Measurements from ENCODE around the gene HSD17B3. TPM values are rescaled to one million over a fixed set of nuclear protein-coding genes. Genes with fewer than 3 reads are reported as not detected.

Gene HSD17B3
- total RNA-seq, 2 donors from 2014 or later, result 0.55 to 126 TPM

DNA sequence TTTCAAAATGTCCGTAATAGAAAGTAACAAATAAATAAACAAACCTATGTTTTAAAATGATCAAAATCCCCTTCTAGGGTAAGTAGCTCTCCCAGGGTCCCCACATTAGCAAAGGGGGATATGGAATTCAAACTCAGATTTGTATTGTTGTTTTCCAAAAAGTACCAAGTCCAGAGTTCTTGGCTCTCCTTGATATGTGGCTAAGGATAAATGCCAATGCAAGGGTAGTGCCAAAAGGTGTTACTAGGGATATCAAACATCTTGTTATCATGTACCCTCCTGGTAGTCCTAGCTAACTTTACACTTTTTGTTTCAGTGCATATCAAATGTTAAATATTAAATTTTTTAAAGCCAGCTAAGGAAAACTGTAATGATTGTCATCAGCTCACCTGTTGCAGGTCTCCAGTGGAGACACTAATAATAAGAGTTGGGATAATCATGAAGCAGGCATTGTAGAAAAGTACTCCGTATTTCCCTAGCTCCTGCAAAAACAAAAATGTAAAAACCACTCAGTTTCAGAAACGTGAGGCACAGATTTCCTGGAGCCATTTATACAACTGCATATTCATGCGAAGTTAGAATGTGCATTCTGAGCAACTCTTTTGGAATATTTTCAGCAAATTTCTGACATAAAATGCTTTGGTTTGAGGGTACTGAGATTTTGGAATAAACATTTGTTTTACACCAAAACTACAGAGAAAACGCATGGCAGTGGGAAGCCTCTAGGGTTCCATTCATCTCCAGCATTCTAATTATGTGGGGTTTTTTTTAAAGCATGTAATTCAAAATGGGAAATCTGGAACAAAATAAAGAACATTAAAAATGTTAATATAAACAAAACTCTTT is 41.8 kb upstream of the HSD17B3 start:
- no peak overlapping the region for H3K4me3 ChIP-seq
- no peak overlapping the region for H3K27ac ChIP-seq
- no peaks in the 10 kb centered on the region for H3K27me3 ChIP-seq (replicated peaks; ENCODE audit: insufficient read depth)
- no peak for TF ChIP-seq POLR2A (IDR thresholded peaks at IDR 0.05)
- no peak for TF ChIP-seq POLR2AphosphoS5 (IDR thresholded peaks at IDR 0.05)
- TF ChIP-seq, protein P1, sequence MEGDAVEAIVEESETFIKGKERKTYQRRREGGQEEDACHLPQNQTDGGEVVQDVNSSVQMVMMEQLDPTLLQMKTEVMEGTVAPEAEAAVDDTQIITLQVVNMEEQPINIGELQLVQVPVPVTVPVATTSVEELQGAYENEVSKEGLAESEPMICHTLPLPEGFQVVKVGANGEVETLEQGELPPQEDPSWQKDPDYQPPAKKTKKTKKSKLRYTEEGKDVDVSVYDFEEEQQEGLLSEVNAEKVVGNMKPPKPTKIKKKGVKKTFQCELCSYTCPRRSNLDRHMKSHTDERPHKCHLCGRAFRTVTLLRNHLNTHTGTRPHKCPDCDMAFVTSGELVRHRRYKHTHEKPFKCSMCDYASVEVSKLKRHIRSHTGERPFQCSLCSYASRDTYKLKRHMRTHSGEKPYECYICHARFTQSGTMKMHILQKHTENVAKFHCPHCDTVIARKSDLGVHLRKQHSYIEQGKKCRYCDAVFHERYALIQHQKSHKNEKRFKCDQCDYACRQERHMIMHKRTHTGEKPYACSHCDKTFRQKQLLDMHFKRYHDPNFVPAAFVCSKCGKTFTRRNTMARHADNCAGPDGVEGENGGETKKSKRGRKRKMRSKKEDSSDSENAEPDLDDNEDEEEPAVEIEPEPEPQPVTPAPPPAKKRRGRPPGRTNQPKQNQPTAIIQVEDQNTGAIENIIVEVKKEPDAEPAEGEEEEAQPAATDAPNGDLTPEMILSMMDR (IDR thresholded peaks at IDR 0.05), result no peak
- intact Hi-C loops (cut with DNase I), result no loop called here
- H3K4me1 ChIP-seq (replicated peaks), result no peaks in the 10 kb centered on the region
- peaks cover 0 to 5% of the 10 kb centered on the region in 2 donors for H3K36me3 ChIP-seq
- WGBS, result 68% methylated on average over 5 of the region's 5 CpGs
- no peak for DNase-seq (ENCODE audit: low spot score)
- no peaks in the 10 kb centered on the region for H3K9me3 ChIP-seq

DNA sequence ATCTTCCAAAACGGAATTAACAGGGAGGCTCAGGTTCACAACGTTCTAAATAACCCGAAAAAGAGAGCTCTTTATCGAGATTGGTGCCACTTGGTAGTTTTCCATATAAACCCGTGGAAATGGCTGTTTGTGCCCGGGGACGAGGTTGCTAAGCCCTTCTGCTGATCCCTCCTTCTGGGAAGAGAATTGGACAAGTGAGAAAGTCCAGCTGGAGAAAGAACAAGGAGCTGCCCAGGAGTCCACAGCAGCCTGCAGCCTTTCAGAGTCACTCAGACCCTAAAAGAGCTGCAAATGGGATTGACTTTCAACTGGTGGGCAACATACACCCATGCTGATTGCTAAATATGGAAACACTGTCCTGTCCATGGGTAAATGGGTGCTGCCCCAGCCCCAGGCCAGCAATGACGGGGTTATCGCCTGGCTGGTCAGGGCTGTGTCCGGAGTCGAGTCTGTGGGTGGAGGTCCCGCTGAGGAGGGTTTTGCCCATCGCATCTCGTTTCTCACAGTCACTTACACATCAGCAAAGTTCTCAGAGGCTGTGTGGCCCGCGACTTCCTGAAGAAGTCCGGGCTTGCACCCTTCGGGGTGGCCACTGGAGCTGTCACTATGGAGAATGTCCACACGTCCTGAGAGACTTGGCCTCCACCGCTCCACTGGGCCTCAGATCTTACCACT is 40.7 kb upstream of the HSD17B3 start:
- Histone ChIP-seq H3K4me3 (no peak overlapping the region), H3K27ac (no peak overlapping the region), H3K9me3 (no peaks in the 10 kb centered on the region), H3K27me3 (replicated peaks; ENCODE audit: insufficient read depth) (no peaks in the 10 kb centered on the region), H3K36me3 (no peaks in the 10 kb centered on the region), H3K4me1 (replicated peaks) (no peaks in the 10 kb centered on the region)
- WGBS, result 83% methylated on average over 20 of the region's 20 CpGs
- intact Hi-C loops (cut with DNase I), result no loop called here
- DNase-seq (ENCODE audit: low spot score), result no peak
- no peak for TF ChIP-seq POLR2A (IDR thresholded peaks at IDR 0.05)
- no peak for TF ChIP-seq POLR2AphosphoS5 (IDR thresholded peaks at IDR 0.05)
- TF ChIP-seq, protein P1 (IDR thresholded peaks at IDR 0.05), result no peak

DNA sequence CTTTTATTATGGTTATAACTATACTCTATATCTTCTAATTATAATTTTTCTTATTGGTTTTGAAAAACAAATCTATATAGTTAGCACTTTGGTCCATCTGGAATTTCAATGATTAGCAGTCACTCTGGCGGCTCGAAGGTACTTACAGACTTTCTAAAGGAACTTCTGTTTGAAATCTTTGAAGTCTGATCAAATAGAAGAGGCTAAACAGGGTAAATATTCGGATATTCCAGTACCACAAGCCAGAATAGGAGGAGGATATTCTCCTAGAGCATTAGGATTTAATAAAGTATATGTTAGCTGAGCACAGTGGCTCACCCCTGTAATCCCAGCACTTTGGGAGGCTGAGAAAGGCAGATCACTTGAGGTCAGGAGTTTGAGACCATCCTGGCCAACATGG is 38.7 kb upstream of the HSD17B3 start:
- Histone ChIP-seq H3K36me3 (no peaks in the 10 kb centered on the region), H3K27ac (no peak overlapping the region), H3K4me1 (replicated peaks) (no peaks in the 10 kb centered on the region), H3K27me3 (replicated peaks; ENCODE audit: insufficient read depth) (no peaks in the 10 kb centered on the region), H3K9me3 (no peaks in the 10 kb centered on the region), H3K4me3 (no peak overlapping the region)
- no peak for DNase-seq (ENCODE audit: low spot score)
- TF ChIP-seq, protein P1 (IDR thresholded peaks at IDR 0.05), result no peak
- TF ChIP-seq POLR2A (IDR thresholded peaks at IDR 0.05) (no peak), POLR2AphosphoS5 (IDR thresholded peaks at IDR 0.05) (no peak)
- WGBS, result 90% methylated on average over 3 of the region's 3 CpGs
- intact Hi-C loops (cut with DNase I), result no loop called here

DNA sequence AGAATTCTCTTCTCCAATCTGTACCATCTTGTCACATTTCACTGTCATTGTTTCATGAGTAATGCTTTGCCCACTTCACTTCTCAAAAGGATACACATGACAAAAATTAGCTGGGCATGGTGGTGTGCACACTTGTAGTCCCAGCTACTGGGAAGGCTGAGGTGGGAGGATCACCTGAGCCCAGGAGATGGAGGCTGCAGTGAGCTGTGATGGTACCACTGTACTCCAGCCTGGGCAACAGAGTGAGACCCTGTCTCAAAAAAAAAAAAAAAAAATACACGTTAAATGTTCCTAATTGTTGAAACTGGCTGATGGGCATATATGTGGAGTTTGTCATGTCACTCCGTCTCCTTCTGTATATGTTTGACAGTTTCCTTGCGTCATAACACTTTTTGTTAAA is 36.3 kb upstream of the HSD17B3 start:
- TF ChIP-seq POLR2A (IDR thresholded peaks at IDR 0.05) (no peak), POLR2AphosphoS5 (IDR thresholded peaks at IDR 0.05) (no peak)
- TF ChIP-seq, protein P1 (IDR thresholded peaks at IDR 0.05), result no peak
- H3K9me3 ChIP-seq, result no peaks in the 10 kb centered on the region
- no peak for DNase-seq (ENCODE audit: low spot score)
- no peaks in the 10 kb centered on the region for H3K36me3 ChIP-seq
- no peaks in the 10 kb centered on the region for H3K27me3 ChIP-seq (replicated peaks; ENCODE audit: insufficient read depth)
- H3K4me1 ChIP-seq (replicated peaks), result no peaks in the 10 kb centered on the region
- WGBS, result 95% methylated on average over 3 of the region's 3 CpGs
- H3K4me3 ChIP-seq, result no peak overlapping the region
- no peak overlapping the region for H3K27ac ChIP-seq
- intact Hi-C loops (cut with DNase I), result no loop called here
